HUES64 (cell line): ENCODE measurements around the gene ANKAR.
A peak's percentile ranks its signal among the peaks of the same experiment; 100 is the strongest.
"Not testable (repeated sequence)": the region's sequence is repeated elsewhere in the genome, so short reads cannot be mapped to it uniquely, and the experiment has no call there.

Experiments
- H3K27ac ChIP-seq: 2 replicates; pipeline ENCODE4 v1.7.0; 2013; ENCODE audit warnings: low read depth, low read length, inconsistent platforms
- H3K27me3 ChIP-seq: 2 replicates; pipeline ENCODE4 v1.6.1; 2013; ENCODE audit warnings: mild to moderate bottlenecking, low read length; ENCODE audit not compliant: insufficient read depth
- H3K36me3 ChIP-seq: 2 replicates; pipeline ENCODE4 v1.6.1; 2013; ENCODE audit warnings: mild to moderate bottlenecking, low read length; ENCODE audit not compliant: insufficient read depth
- H3K4me1 ChIP-seq: 2 replicates; pipeline ENCODE4 v1.6.1; 2013; ENCODE audit warnings: mild to moderate bottlenecking, low read length, moderate library complexity; ENCODE audit not compliant: insufficient read depth
- H3K4me3 ChIP-seq: 2 replicates; pipeline ENCODE4 v1.5.1; 2013; ENCODE audit warnings: mild to moderate bottlenecking, low read length, moderate library complexity
- H3K9ac ChIP-seq: 2 replicates; pipeline ENCODE4 v1.6.1; 2013; ENCODE audit warnings: mild to moderate bottlenecking, low read depth, low read length
- H3K9me3 ChIP-seq: 2 replicates; pipeline ENCODE4 v1.6.1; 2013; ENCODE audit warnings: low read depth, low read length; ENCODE audit not compliant: insufficient read depth
- WGBS: fragments of 150-250, 120-280 bp; methylation state at CpG from one replicate; pipeline ENCODE4 v1.1.7; 2013; ENCODE audit warnings: missing lambda C conversion rate; 5-methylcytosine and 5-hydroxymethylcytosine counted together

ANKAR gene

DNA sequence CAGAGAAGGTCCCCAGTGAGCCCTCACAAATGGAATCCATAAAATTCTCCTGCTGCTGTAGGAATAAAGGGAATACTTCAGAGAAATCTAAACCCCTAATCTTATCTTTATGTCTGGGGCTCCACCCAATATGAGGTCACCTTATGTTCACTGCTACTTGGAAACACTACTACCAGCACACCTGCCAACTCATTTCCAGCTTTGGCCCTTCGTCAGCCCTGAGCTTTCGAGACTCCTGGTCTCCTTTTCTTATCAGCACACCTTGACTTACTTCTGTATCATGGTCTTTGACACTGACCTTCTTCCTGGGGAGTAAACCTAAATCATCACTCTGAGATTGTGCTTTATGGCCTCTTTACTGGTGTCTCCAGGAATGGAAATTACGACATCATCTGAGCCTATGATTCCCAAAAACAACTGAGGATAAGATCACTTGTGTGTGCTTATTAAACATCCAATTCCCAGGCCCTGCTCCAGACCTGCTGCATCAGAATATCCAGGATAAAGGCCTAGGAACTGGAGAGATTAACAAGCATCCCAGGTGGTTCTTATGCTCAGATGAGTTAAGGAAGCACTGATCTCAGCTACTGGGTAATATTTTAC, 35.4 kb upstream of the ANKAR start:
- no peak overlapping the region for H3K4me3 ChIP-seq
- H3K27ac ChIP-seq = no peak overlapping the region
- peaks cover 13% of the 10 kb centered on the region for H3K4me1 ChIP-seq
- H3K27me3 ChIP-seq = no peaks in the 10 kb centered on the region
- no peaks in the 10 kb centered on the region for H3K9me3 ChIP-seq
- 64% methylated on average over 3 of the region's 3 CpGs for WGBS
- H3K36me3 ChIP-seq = no peaks in the 10 kb centered on the region
- H3K9ac ChIP-seq = no peak overlapping the region

DNA sequence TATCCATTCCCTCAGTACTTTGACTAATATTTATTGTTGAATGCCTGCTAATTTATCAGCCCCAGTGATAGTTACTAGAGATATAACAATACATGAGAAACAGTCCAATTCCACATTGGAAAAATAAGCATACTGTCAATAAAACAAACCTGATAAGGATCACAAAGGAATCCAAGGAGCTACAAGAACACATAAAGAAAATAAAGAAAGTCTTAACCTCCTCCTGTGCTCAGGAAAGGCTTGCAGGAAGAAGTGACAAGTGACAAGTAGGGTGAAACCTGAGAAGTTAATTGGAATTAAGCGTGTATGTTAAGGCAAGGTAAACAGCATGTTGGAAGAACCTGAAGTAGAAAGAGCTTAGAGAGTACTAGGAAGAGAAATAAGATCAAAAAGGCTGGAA, 33.5 kb upstream of the ANKAR start:
- H3K27ac ChIP-seq = peak overlapping the region; percentile 1; the same call in 1 of the 2 replicates
- H3K9ac ChIP-seq = no peak overlapping the region
- H3K36me3 ChIP-seq = no peaks in the 10 kb centered on the region
- no peaks in the 10 kb centered on the region for H3K27me3 ChIP-seq
- H3K4me3 ChIP-seq = peak overlapping the region; percentile 4; the same call in 1 of the 2 replicates
- H3K9me3 ChIP-seq = no peaks in the 10 kb centered on the region
- WGBS = 16% methylated on average over 1 of the region's 1 CpG
- peaks cover 13% of the 10 kb centered on the region for H3K4me1 ChIP-seq

DNA sequence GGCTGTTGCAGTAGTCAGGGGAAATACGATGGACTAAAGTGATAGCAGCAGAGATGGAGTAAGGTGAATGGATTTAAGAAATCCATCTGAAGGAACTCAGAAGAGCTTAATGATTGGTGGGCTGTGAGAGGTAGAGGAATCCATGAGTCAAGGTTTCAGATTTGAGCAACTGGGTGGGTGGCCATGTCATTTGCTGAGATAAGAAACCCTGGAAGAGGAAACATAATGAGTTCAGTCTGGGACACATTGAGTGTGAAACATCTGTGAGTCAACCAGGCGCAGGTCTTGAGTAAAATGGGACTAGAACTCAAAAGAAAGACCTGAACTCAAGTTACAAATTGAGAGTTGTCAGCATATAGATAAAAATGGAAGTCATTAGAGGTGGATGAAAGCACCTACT, 32.9 kb upstream of the ANKAR start:
- H3K4me3 ChIP-seq = peak overlapping the region; percentile 4; the same call in 1 of the 2 replicates
- no peaks in the 10 kb centered on the region for H3K27me3 ChIP-seq
- 80% methylated on average over 2 of the region's 2 CpGs for WGBS
- no peak overlapping the region for H3K9ac ChIP-seq
- no peaks in the 10 kb centered on the region for H3K36me3 ChIP-seq
- no peaks in the 10 kb centered on the region for H3K9me3 ChIP-seq
- H3K27ac ChIP-seq = no peak overlapping the region
- peaks cover 13% of the 10 kb centered on the region for H3K4me1 ChIP-seq

DNA sequence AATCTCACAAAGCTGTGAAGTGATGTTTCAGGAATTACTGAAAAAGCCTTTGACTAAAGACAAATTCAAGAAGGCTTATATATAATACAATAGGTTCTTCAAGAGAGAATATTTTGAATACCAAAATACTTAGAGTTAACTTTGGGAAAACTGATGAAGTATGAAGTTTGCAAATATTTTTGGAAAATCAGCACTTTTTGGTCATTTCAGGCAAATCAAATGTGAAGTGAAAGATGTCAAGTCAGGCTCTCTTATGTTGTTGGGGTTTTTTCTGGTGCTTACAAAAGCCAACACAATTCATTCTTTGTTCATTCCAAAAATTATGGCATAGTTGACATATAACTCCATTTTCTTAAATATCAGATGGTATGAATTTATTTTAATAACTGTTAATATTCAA, 27.9 kb upstream of the ANKAR start:
- peaks cover 5% of the 10 kb centered on the region for H3K4me1 ChIP-seq
- H3K9ac ChIP-seq = no peak overlapping the region
- H3K36me3 ChIP-seq = no peaks in the 10 kb centered on the region
- no peak overlapping the region for H3K4me3 ChIP-seq
- no peaks in the 10 kb centered on the region for H3K27me3 ChIP-seq
- no peak overlapping the region for H3K27ac ChIP-seq
- H3K9me3 ChIP-seq = no peaks in the 10 kb centered on the region

DNA sequence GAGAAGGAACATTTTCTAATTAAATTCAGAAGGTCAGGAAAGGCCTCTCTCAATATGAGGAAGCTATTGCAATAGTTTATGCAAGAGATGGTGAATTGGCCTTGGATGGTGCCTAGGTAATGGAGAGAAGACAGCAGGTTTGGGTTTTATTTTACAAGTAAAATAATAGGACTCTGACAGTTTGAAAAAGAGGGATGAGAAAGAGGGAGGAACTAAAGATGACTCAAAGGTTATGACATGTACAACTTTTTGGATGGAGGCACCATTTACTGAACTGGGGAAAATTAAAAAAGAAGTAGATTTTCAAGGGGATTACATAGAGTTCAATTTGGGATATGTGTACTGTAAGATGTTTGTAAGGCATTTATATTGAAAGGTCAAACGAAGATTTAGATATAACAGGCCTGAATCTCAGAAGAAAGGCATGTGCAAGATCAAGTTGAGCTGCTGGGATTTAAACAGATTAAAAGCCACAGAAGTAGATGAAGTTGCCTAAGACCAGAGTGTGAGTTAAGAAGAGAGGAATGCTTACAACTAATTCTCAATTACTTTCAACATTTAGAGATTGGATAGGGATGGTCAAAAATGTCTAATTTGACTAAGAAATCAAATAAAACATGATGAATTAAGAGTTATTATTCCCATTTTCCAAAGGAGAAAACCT, 25.5 kb upstream of the ANKAR start:
- H3K27ac ChIP-seq = no peak overlapping the region

DNA sequence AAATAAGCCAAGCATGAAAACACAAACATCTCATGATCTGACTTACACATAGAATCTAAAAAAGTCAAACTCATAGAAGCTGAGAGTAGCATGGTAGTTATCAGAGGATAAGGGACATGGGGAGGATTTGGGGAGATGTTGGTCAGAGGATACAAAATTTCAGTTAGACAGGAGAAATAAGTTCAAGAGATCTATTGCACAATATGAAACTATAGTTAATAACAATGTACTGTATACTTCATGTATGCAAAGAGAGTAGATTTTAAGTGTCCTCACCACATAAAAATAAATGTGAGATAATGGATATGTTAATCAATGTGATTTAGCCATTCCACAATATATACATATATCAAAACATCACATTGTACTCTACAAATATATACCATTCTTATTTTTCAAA, 23.2 kb upstream of the ANKAR start:
- no peak overlapping the region for H3K27ac ChIP-seq
- peaks cover 6% of the 10 kb centered on the region; the same call in 1 of the 2 replicates for H3K9me3 ChIP-seq
- H3K36me3 ChIP-seq = no peaks in the 10 kb centered on the region
- no peaks in the 10 kb centered on the region for H3K4me1 ChIP-seq
- H3K4me3 ChIP-seq = no peak overlapping the region
- H3K9ac ChIP-seq = no peak overlapping the region
- no peaks in the 10 kb centered on the region for H3K27me3 ChIP-seq

More for the DNA sequence above, 25.5 kb upstream of the ANKAR start:
- H3K4me1 ChIP-seq = no peaks in the 10 kb centered on the region
- WGBS = 92% methylated on average over 1 of the region's 1 CpG
- no peaks in the 10 kb centered on the region for H3K36me3 ChIP-seq
- H3K9ac ChIP-seq = no peak overlapping the region
- H3K27me3 ChIP-seq = no peaks in the 10 kb centered on the region
- no peak overlapping the region for H3K4me3 ChIP-seq
- peaks cover 6% of the 10 kb centered on the region; the same call in 1 of the 2 replicates for H3K9me3 ChIP-seq

DNA sequence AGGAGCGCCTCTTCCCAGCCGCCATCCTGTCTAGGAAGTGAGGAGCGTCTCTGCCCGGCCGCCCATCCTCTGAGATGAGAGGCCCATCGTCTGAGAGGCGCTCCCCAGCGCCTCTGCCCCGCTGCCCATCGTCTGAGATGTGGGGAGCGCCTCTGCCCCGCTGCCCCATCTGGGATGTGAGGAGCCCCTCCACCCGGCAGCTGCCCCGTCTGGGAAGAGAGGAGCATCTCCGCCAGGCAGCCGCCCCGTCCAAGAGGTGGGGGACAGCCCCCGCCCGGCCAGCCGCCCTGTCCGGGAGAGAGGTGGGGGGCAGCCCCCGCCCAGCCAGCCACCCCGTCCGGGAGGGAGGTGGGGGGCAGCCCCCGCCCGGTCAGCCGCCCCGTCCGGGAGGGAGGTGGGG, 21.0 kb upstream of the ANKAR start:
- H3K36me3 ChIP-seq, H3K4me1 ChIP-seq, H3K27me3 ChIP-seq, H3K9me3 ChIP-seq, H3K4me3 ChIP-seq, H3K27ac ChIP-seq, H3K9ac ChIP-seq: not testable (repeated sequence)
- WGBS = 94% methylated on average over 29 of the region's 29 CpGs

DNA sequence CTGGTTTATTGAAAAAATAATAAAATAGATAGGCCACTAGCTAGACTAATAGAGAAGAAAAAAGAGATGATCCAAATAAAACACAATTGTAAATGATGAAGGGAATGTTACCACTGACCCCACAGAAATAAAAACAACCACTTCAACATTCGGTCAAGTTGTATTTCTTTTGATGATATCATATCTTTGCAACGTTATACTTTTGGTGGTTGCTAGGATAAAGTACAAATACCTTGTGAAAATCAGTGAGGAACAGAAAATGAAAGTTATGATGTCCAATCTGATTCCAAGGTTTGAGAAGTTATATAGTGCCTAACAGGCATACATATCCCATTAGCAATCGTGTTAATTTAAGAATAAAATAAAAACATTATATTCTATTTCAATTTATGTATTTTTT, 19.8 kb upstream of the ANKAR start:
- Histone ChIP-seq H3K9ac (no peak overlapping the region), H3K27ac (no peak overlapping the region), H3K4me3 (no peak overlapping the region), H3K27me3 (no peaks in the 10 kb centered on the region), H3K36me3 (no peaks in the 10 kb centered on the region), H3K4me1 (no peaks in the 10 kb centered on the region), H3K9me3 (peaks cover 6% of the 10 kb centered on the region; the same call in 1 of the 2 replicates)
- WGBS = 95% methylated on average over 2 of the region's 3 CpGs

DNA sequence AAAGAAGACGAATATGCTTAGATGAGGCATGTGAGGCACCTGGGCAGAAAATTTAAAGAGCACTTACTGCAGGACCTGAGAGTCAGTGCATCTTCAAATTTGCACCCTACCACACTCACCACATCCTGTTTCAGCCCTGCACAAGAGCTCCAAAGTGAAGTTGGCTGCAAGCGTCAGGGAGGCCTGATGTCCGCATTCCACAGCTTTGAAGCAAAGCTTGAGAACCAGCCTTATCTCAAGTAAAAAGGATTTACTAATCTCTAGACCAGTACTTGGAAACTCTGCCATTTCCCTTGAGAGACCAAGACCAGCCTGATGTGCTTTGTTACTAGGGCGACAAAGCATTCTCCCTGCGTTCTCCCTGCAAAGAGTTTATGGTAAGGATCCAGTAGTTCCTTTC, 16.6 kb upstream of the ANKAR start:
- Histone ChIP-seq H3K4me3 (no peak overlapping the region), H3K36me3 (no peaks in the 10 kb centered on the region), H3K27ac (no peak overlapping the region), H3K9me3 (no peaks in the 10 kb centered on the region), H3K27me3 (no peaks in the 10 kb centered on the region), H3K4me1 (no peaks in the 10 kb centered on the region), H3K9ac (no peak overlapping the region)
- 92% methylated on average over 5 of the region's 5 CpGs for WGBS

DNA sequence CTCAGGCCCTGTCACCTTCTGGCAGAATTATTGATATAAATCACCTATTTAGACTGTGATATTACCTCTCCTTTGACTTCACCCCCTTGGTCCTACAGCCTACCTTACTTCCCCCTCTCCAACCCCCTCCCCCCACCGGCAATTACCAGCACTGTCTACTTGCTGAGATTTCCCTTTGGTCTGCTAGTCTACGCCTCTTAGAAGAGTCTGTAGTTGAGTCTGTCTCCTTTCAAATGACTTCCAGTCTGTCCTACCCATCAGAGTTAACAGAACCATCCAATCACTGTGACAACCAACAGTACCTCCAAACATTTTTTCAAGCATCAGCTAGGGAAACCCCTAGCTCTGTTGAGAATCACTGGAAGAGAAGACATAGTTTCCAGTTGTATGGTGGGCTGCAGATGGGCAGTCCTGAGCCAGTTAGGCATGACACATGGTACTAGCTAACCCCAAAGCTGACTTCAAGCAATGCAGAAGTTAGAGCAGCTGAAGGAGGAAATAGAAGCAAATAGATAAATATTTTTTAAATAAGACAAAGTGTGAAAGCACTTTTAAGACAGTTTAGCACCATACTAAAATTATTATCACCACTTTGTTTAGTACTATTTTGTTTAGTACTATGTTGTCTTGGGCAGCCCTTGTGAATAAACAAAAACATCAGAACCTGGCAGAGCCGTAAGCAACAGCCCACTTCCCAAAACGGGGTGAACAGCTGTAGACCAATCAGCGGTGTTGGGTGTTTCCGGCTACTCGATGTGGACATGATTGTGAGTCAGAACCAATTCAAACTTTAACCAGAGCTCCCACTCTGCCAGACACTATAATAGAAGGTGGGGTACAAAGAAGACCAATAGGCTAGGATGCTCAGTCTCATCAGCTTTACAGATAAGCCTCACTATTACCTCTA, 15.9 kb upstream of the ANKAR start:
- H3K9ac ChIP-seq = no peak overlapping the region
- 91% methylated on average over 7 of the region's 7 CpGs for WGBS
- H3K36me3 ChIP-seq = peaks cover 2% of the 10 kb centered on the region; the same call in 1 of the 2 replicates
- H3K4me3 ChIP-seq = no peak overlapping the region
- no peaks in the 10 kb centered on the region for H3K4me1 ChIP-seq
- H3K9me3 ChIP-seq = no peaks in the 10 kb centered on the region
- no peaks in the 10 kb centered on the region for H3K27me3 ChIP-seq
- no peak overlapping the region for H3K27ac ChIP-seq

DNA sequence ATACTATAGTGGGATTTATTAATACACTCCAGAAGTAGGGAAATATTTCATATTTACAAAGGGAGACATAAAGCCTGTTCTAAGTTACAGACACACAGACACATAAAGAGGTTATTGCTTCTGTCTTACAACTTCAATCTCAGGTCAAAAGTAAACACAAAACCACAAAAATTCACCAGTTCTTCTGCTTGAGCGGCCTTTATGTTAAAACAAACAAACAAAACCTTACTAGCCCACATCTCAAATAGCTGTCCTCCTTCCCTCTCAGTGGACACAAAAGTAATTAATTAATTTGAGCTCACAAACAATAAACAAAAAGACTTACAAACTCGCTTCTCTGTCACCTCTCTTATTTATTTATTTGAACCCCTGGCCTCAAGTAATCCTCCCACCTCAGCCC, 14.7 kb upstream of the ANKAR start:
- no peak overlapping the region for H3K9ac ChIP-seq
- no peak overlapping the region for H3K27ac ChIP-seq
- H3K27me3 ChIP-seq = no peaks in the 10 kb centered on the region
- peaks cover 12% of the 10 kb centered on the region for H3K36me3 ChIP-seq
- no peaks in the 10 kb centered on the region for H3K9me3 ChIP-seq
- no peaks in the 10 kb centered on the region for H3K4me1 ChIP-seq
- no peak overlapping the region for H3K4me3 ChIP-seq
- 89% methylated on average over 2 of the region's 2 CpGs for WGBS
